22Rv1 (cell line): Measurements from ENCODE around the gene TSKU.

Experiments
- H3K27ac ChIP-seq: fragments of 450-650 bp; 2 replicates; pipeline ENCODE4 v1.5.1; 2017
- CTCF ChIP-seq: fragments of 450-650 bp; IDR thresholded peaks from 2 replicates; pipeline ENCODE4 v1.5.1; 2017; ENCODE audit warnings: mild to moderate bottlenecking
- ZFX ChIP-seq: fragments of 450-650 bp; IDR thresholded peaks from 2 replicates; pipeline ENCODE4 v1.6.1; 2017; ENCODE audit warnings: antibody characterized with exemption, borderline replicate concordance

The TSKU gene

GRCh38 chr11:76789443-76789719 lies 6.2 kb downstream of the TSKU start:
- peak overlapping the region; percentile 100 for H3K27ac ChIP-seq
- TF ChIP-seq ZFX (no peak), CTCF (no peak)

GRCh38 chr11:76790251-76790650 lies 7.1 kb downstream of the TSKU start:
- TF ChIP-seq CTCF, result no peak
- TF ChIP-seq ZFX, result no peak

GRCh38 chr11:76791002-76791770 lies 8.0 kb downstream of the TSKU start:
- H3K27ac ChIP-seq, result peak overlapping the region; percentile 100

More at GRCh38 chr11:76790251-76790650, 7.1 kb downstream of the TSKU start:
- H3K27ac ChIP-seq, result peak overlapping the region; percentile 100

- peak overlapping the region; percentile 100 for H3K27ac ChIP-seq
- TF ChIP-seq CTCF, result no peak
- no peak for TF ChIP-seq ZFX
Measured at GRCh38 chr11:76791861-76792260, 8.7 kb downstream of the TSKU start.

GRCh38 chr11:76792505-76793264 lies 9.5 kb downstream of the TSKU start:
- TF ChIP-seq ZFX (no peak), CTCF (no peak)
- peak overlapping the region; percentile 100 for H3K27ac ChIP-seq

GRCh38 chr11:76793391-76794291 lies 10.5 kb downstream of the TSKU start:
- no peak for TF ChIP-seq ZFX
- no peak for TF ChIP-seq CTCF
- peak overlapping the region; percentile 100 for H3K27ac ChIP-seq

- H3K27ac ChIP-seq, result peak overlapping the region; percentile 100
- TF ChIP-seq CTCF (no peak), ZFX (no peak)
Measured at GRCh38 chr11:76794371-76795289, 11.5 kb downstream of the TSKU start.
